ENCODE data around the gene CACNA2D3. TPM values are rescaled to one million over a fixed set of nuclear protein-coding genes. Genes with fewer than 3 reads are reported as not detected.

The CACNA2D3 gene
- polyA plus RNA-seq, 2 of the 4 experiments (the other 2 are of a cell fraction), result 0.04 to 0.05 TPM

GRCh38 chr3:54538346-54538745, 416.0 kb downstream of the CACNA2D3 start:
- Histone ChIP-seq H3K9me3 (no peaks in the 10 kb centered on the region), H3K4me2 (no peak overlapping the region), H3K4me1 (no peaks in the 10 kb centered on the region), H3K27ac (no peak overlapping the region), H3K4me3 (no peak overlapping the region)
- TF ChIP-seq PHF8 (IDR thresholded peaks at IDR 0.05; ENCODE audit: borderline replicate concordance, low read depth) (no peak), CBX2 (IDR thresholded peaks at IDR 0.05; ENCODE audit: borderline replicate concordance, low read depth) (no peak), FOXS1 (CRISPR knock-in tag; IDR thresholded peaks at IDR 0.05) (no peak), BHLHE40 (IDR thresholded peaks at IDR 0.05; ENCODE audit: low read depth, low read length) (no peak), JUN (IDR thresholded peaks at IDR 0.05) (no peak), RNF2 (IDR thresholded peaks at IDR 0.05; ENCODE audit: borderline replicate concordance, low read depth) (no peak), HOXA7 (CRISPR knock-in tag; IDR thresholded peaks at IDR 0.05) (no peak), EHMT2 (IDR thresholded peaks at IDR 0.05; ENCODE audit: low read depth) (no peak), ELK1 (IDR thresholded peaks at IDR 0.05; ENCODE audit: low read depth, low read length) (no peak), ZSCAN20 (CRISPR knock-in tag; IDR thresholded peaks at IDR 0.05) (no peak), NR3C1 (IDR thresholded peaks at IDR 0.05) (no peak), TFCP2L1 (CRISPR knock-in tag; IDR thresholded peaks at IDR 0.05) (no peak), ZFP36 (IDR thresholded peaks at IDR 0.05; ENCODE audit: borderline replicate concordance, partially characterized antibody) (no peak), E2F6 (IDR thresholded peaks at IDR 0.05; ENCODE audit: borderline replicate concordance, low read depth) (no peak), SREBF2 (IDR thresholded peaks at IDR 0.05) (no peak), PBX3 (IDR thresholded peaks at IDR 0.05) (no peak), POLR2AphosphoS2 (conservative IDR thresholded peaks at IDR 0.05; ENCODE audit: low read length) (no peak), TP53 (CRISPR knock-in tag; IDR thresholded peaks at IDR 0.05) (no peak)
- ATAC-seq, result 0 out of 6 replicates have a peak, but pooled peaks of 1 of the 2 experiments have one; percentile 36
- 11% methylated on average over 5 of the region's 5 CpGs for WGBS (ENCODE audit: missing lambda C conversion rate)
- CTCF ChIA-PET, result no interaction called here
- no peak for FAIRE-seq
- POLR2A ChIA-PET, result no interaction called here
- DNase-seq (ENCODE audit: low read depth in 1 of 2, low spot score in 1 of 2), result peak in 1 of 2 experiments; percentile 1

- Histone ChIP-seq H3K4me2 (no peak overlapping the region), H3K4me3 (no peak overlapping the region), H3K4me1 (no peaks in the 10 kb centered on the region), H3K9me3 (no peaks in the 10 kb centered on the region), H3K27ac (no peak overlapping the region)
- TF ChIP-seq MAX (IDR thresholded peaks at IDR 0.05) (no peak), RNF2 (IDR thresholded peaks at IDR 0.05; ENCODE audit: borderline replicate concordance, low read depth) (no peak), PHF8 (IDR thresholded peaks at IDR 0.05; ENCODE audit: borderline replicate concordance, low read depth) (no peak), HES2 (IDR thresholded peaks at IDR 0.05) (no peak), E2F6 (IDR thresholded peaks at IDR 0.05; ENCODE audit: borderline replicate concordance, low read depth) (no peak), MYC (IDR thresholded peaks at IDR 0.05; ENCODE audit: borderline replicate concordance, low read length) (no peak), HOXB13 (CRISPR knock-in tag; IDR thresholded peaks at IDR 0.05; ENCODE audit: low read depth) (no peak), MAFK (IDR thresholded peaks at IDR 0.05; ENCODE audit: partially characterized antibody) (no peak), JUN (IDR thresholded peaks at IDR 0.05) (no peak), NFE2L2 (conservative IDR thresholded peaks at IDR 0.05; ENCODE audit: low read length) (no peak), EHMT2 (IDR thresholded peaks at IDR 0.05; ENCODE audit: low read depth) (no peak), CBX2 (IDR thresholded peaks at IDR 0.05; ENCODE audit: borderline replicate concordance, low read depth) (no peak)
- POLR2A ChIA-PET, result no interaction called here
- WGBS (ENCODE audit: missing lambda C conversion rate), result 49% methylated on average over 4 of the region's 4 CpGs
- FAIRE-seq (no peak), ATAC-seq (no peak), DNase-seq (ENCODE audit: low read depth in 1 of 2, low spot score in 1 of 2) (no peak)
- CTCF ChIA-PET, result no interaction called here
Measured at GRCh38 chr3:54541369-54541768, 419.0 kb downstream of the CACNA2D3 start.

All from A549 (cell line).